Activated naive CD4-positive, alpha-beta T cell treated with anti-CD3 and anti-CD28 coated beads for 36 hours (primary cell): ENCODE measurements around the gene FAM186B. TPM values are rescaled to one million over a fixed set of nuclear protein-coding genes. Genes with fewer than 3 reads are reported as not detected.
"Not testable (repeated sequence)": the region's sequence is repeated elsewhere in the genome, so short reads cannot be mapped to it uniquely, and the experiment has no call there.

Experiments used
- CTCF ChIA-PET: fragments of 350-600 bp; sonication (Branson Sonifier 250); formaldehyde crosslinking; loops from one replicate; lab custom pipeline; 2021; ENCODE audit warnings: antibody characterized with exemption; lab: Charles Lee
- DNase-seq: peaks from one replicate; pipeline ENCODE4 v3.0.0-alpha.2; 2020
- H3K27ac Mint-ChIP-seq: one replicate; pipeline ENCODE4 v1.8.0; 2021; ENCODE audit warnings: mild to moderate bottlenecking, mixed read lengths
- H3K27me3 Mint-ChIP-seq: one replicate; pipeline ENCODE4 v1.8.0; 2021; ENCODE audit warnings: low read depth, mixed read lengths
- H3K36me3 Mint-ChIP-seq: one replicate; pipeline ENCODE4 v1.8.0; 2021; ENCODE audit warnings: low read depth, mixed read lengths
- H3K4me1 Mint-ChIP-seq: one replicate; pipeline ENCODE4 v1.8.0; 2021; ENCODE audit warnings: low read depth, mixed read lengths
- H3K4me3 Mint-ChIP-seq: one replicate; pipeline ENCODE4 v1.8.0; 2021; ENCODE audit warnings: mild to moderate bottlenecking, moderate library complexity, mixed read lengths
- H3K9me3 Mint-ChIP-seq: one replicate; pipeline ENCODE4 v1.8.0; 2021; ENCODE audit warnings: mixed read lengths
- intact Hi-C: fragments of 100-400 bp; cut with micrococcal nuclease; formaldehyde crosslinking; loops from one replicate; pipeline ENCODE4 v1.15.1; 2023
- total RNA-seq, 2 experiments: library from RNA; stranded (reverse); gene quantifications; one replicate each; pipeline ENCODE4 v1.2.3, GENCODE V29; 2021

The FAM186B gene
- under 1 TPM in 1 of 2 experiments, not detected in 1; 0.12 TPM for total RNA-seq

DNA sequence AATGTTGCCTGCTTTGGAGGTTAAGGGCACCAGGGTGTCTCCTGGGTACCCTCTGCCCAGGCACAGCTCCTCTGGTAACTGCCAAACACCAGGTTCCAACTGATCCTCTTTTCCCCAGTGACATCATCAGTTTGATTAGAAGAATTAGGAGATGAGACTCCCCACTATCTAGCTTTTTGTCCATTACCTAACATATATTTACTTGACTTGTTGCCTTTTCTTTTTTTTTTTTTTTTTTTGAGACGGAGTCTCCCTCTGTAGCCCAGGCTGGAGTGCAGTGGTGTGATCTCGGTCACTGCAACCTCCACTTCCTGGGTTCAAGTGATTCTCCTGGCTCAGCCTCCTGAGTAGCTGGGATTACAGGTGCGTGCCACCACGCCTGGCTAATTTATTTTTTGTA is at the start of gene FAM186B:
Gene FAM186B, minus strand, starts transcription at position 101 of the 400 bp plus-strand sequence. CDS start 162 bp downstream, outside the sequence.
- H3K9me3 Mint-ChIP-seq, H3K36me3 Mint-ChIP-seq, H3K27me3 Mint-ChIP-seq, H3K4me1 Mint-ChIP-seq, H3K4me3 Mint-ChIP-seq, CTCF ChIA-PET, H3K27ac Mint-ChIP-seq, intact Hi-C loops, DNase-seq: not testable (repeated sequence)

GRCh38 chr12:49654715-49655114 is 49.3 kb upstream of the FAM186B start:
- H3K36me3 Mint-ChIP-seq = peaks cover 26% of the 10 kb centered on the region
- peaks cover 24% of the 10 kb centered on the region for H3K4me1 Mint-ChIP-seq
- DNase-seq = no peak
- no peaks in the 10 kb centered on the region for H3K27me3 Mint-ChIP-seq
- H3K27ac Mint-ChIP-seq = no peak overlapping the region
- intact Hi-C loops = no loop called here
- no peak overlapping the region for H3K4me3 Mint-ChIP-seq
- H3K9me3 Mint-ChIP-seq = no peaks in the 10 kb centered on the region
- CTCF ChIA-PET = interaction anchor here (0.9 to 2.3 kb wide), 6 partner anchors 9 to 87 kb away, joined by 3 to 9 read pairs (median 4); partner anchors contain the start of gene TMBIM6

DNA sequence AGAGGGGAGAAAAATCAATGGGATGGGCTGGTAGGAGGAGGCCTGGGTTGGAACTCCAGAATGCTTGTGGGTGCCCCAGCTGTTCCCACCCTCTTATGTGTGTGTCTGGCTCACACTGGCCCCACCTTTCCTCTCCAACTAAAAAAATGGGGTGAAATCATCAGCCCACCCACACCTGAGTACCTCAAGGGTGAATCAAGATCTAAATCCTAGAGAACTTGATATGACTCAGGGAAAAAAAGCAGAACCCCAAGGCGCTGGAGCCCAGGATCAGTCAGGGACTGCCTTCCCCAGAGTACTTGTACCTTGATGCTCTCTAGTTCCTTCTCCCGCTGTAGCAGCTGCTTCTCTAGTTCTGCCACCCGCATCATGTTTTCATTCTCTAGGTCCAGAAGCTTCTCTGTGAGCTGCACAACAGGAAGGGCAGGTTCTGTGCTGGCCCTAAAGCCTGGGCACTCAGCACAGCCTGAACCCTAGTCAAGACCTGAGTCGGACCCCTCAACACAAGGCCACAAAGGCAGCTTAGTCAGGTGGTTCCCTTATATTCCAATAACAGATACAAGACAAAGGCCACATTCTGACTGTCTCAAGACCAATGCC is 47.6 kb upstream of the FAM186B start:
- no peaks in the 10 kb centered on the region for H3K9me3 Mint-ChIP-seq
- DNase-seq = no peak
- intact Hi-C loops = no loop called here
- H3K36me3 Mint-ChIP-seq = peaks cover 30% of the 10 kb centered on the region
- peak overlapping the region; percentile 10 for H3K27ac Mint-ChIP-seq
- peaks cover 30% of the 10 kb centered on the region for H3K4me1 Mint-ChIP-seq
- no peaks in the 10 kb centered on the region for H3K27me3 Mint-ChIP-seq
- no peak overlapping the region for H3K4me3 Mint-ChIP-seq
- CTCF ChIA-PET = interaction anchor here (0.6 to 1.6 kb wide), 3 partner anchors 16 to 159 kb away, joined by 3 to 7 read pairs (median 4); no protein-coding TSS in a partner anchor

GRCh38 chr12:49651855-49652254 is 46.4 kb upstream of the FAM186B start:
- Mint-ChIP-seq H3K9me3 (no peaks in the 10 kb centered on the region), H3K36me3 (peaks cover 27% of the 10 kb centered on the region), H3K27ac (no peak overlapping the region), H3K27me3 (no peaks in the 10 kb centered on the region), H3K4me1 (peaks cover 25% of the 10 kb centered on the region), H3K4me3 (no peak overlapping the region)
- no peak for DNase-seq
- intact Hi-C loops = no loop called here
- CTCF ChIA-PET = interaction anchor here (0.7 to 1.6 kb wide), 3 partner anchors 12 to 57 kb away, joined by 3 to 7 read pairs (median 3); no protein-coding TSS in a partner anchor

- no peaks in the 10 kb centered on the region for H3K27me3 Mint-ChIP-seq
- H3K9me3 Mint-ChIP-seq = no peaks in the 10 kb centered on the region
- intact Hi-C loops = no loop called here
- CTCF ChIA-PET = interaction anchor here (0.6 to 18.5 kb wide), 3 partner anchors 12 to 59 kb away, joined by 3 to 450 read pairs (median 10); partner anchors contain the start of gene FMNL3
- peaks cover 26% of the 10 kb centered on the region for H3K36me3 Mint-ChIP-seq
- peaks cover 22% of the 10 kb centered on the region for H3K4me1 Mint-ChIP-seq
- peak overlapping the region; percentile 8 for H3K27ac Mint-ChIP-seq
- DNase-seq = no peak
- no peak overlapping the region for H3K4me3 Mint-ChIP-seq
Observed at GRCh38 chr12:49649892-49650291, 44.5 kb upstream of the FAM186B start.

DNA sequence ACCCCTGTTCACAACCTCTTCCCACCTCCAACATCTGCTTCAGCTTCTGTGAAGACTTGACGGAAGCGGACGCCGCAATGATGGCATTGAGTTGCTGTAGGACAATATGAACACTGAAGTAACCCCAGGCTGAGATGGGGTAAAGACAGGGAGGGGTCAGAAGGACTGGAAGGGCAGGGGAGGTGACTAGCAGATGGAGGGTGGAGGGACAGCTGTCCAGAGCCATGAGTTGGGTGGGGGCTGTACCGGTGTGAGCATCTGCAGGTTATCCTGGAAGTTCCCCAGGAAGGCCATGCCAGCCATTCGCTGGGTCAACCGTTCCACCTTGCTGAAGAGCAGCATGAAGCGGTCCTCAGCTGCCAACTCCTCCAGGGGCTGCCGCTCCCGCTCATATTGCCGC is 44.0 kb upstream of the FAM186B start:
- no peak for DNase-seq
- Mint-ChIP-seq H3K9me3 (no peaks in the 10 kb centered on the region), H3K36me3 (peaks cover 27% of the 10 kb centered on the region), H3K27me3 (no peaks in the 10 kb centered on the region), H3K4me1 (peaks cover 27% of the 10 kb centered on the region), H3K27ac (no peak overlapping the region), H3K4me3 (no peak overlapping the region)
- CTCF ChIA-PET = interaction anchor here (0.6 to 18.5 kb wide), 4 partner anchors 11 to 291 kb away, joined by 3 to 450 read pairs (median 6); partner anchors contain the start of gene FMNL3
- intact Hi-C loops = no loop called here

DNA sequence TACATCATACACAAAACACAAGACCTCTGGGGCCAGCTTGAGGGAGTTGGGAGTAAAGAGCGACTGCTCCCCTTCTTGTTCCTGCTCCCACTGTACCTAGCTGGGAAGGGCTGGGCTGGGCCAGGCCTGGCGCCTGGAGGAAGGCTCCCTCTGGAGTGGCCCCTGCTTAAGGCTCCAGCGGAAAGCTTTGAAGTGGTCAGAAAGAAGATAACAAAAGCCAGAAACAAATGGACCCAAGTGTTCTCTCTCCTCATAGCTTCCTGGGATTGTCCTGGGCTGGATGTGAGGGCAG is 43.2 kb upstream of the FAM186B start:
- peaks cover 29% of the 10 kb centered on the region for H3K4me1 Mint-ChIP-seq
- H3K27ac Mint-ChIP-seq = no peak overlapping the region
- no peaks in the 10 kb centered on the region for H3K9me3 Mint-ChIP-seq
- H3K36me3 Mint-ChIP-seq = peaks cover 27% of the 10 kb centered on the region
- no peaks in the 10 kb centered on the region for H3K27me3 Mint-ChIP-seq
- CTCF ChIA-PET = interaction anchor here (0.8 to 18.5 kb wide), 11 partner anchors 11 to 361 kb away, joined by 3 to 450 read pairs (median 6); partner anchors contain the start of genes FMNL3 and TMBIM6
- DNase-seq = no peak
- intact Hi-C loops = no loop called here
- no peak overlapping the region for H3K4me3 Mint-ChIP-seq

GRCh38 chr12:49647827-49648711 is 42.6 kb upstream of the FAM186B start:
- peaks cover 25% of the 10 kb centered on the region for H3K36me3 Mint-ChIP-seq
- intact Hi-C loops = no loop called here

GRCh38 chr12:49646871-49647654 is 41.6 kb upstream of the FAM186B start:
- no peak overlapping the region for H3K27ac Mint-ChIP-seq
- CTCF ChIA-PET = interaction anchor here (0.7 to 18.5 kb wide), 9 partner anchors 16 to 131 kb away, joined by 3 to 450 read pairs (median 5); partner anchors contain the start of genes FMNL3 and TMBIM6

More at GRCh38 chr12:49647827-49648711, 42.6 kb upstream of the FAM186B start:
- DNase-seq = no peak
- Mint-ChIP-seq H3K27me3 (no peaks in the 10 kb centered on the region), H3K4me3 (no peak overlapping the region), H3K9me3 (no peaks in the 10 kb centered on the region), H3K27ac (peak overlapping the region; percentile 13), H3K4me1 (peaks cover 29% of the 10 kb centered on the region)
- CTCF ChIA-PET = interaction anchor here (0.7 to 18.5 kb wide), 14 partner anchors 10 to 360 kb away, joined by 3 to 450 read pairs (median 4); partner anchors contain the start of genes FMNL3 and TMBIM6

GRCh38 chr12:49646331-49646830 is 40.9 kb upstream of the FAM186B start:
- intact Hi-C loops = no loop called here

More at GRCh38 chr12:49646871-49647654, 41.6 kb upstream of the FAM186B start:
- no peak for DNase-seq
- Mint-ChIP-seq H3K36me3 (peaks cover 21% of the 10 kb centered on the region), H3K27me3 (no peaks in the 10 kb centered on the region), H3K4me1 (peaks cover 29% of the 10 kb centered on the region), H3K4me3 (no peak overlapping the region), H3K9me3 (no peaks in the 10 kb centered on the region)
- intact Hi-C loops = no loop called here

More at GRCh38 chr12:49646331-49646830, 40.9 kb upstream of the FAM186B start:
- no peaks in the 10 kb centered on the region for H3K9me3 Mint-ChIP-seq
- peaks cover 29% of the 10 kb centered on the region for H3K4me1 Mint-ChIP-seq
- CTCF ChIA-PET = interaction anchor here (1.1 to 18.5 kb wide), 5 partner anchors 12 to 182 kb away, joined by 3 to 450 read pairs (median 16); partner anchors contain the start of genes FMNL3 and NCKAP5L
- no peak for DNase-seq
- peaks cover 21% of the 10 kb centered on the region for H3K36me3 Mint-ChIP-seq
- no peaks in the 10 kb centered on the region for H3K27me3 Mint-ChIP-seq
- no peak overlapping the region for H3K27ac Mint-ChIP-seq
- H3K4me3 Mint-ChIP-seq = no peak overlapping the region
